SJCRH30 (cell line): ENCODE results near the gene MAP3K9. TPM values are rescaled to one million over a fixed set of nuclear protein-coding genes. Genes with fewer than 3 reads are reported as not detected.

Source experiments
- DNase-seq, 2 experiments: peaks; one replicate each; pipeline ENCODE4 v3.0.0-alpha.2; 2015 to 2020
- H3K27ac ChIP-seq: fragments of 250-450 bp; sonication (Bioruptor Pico); 2 replicates; pipeline ENCODE4 v1.5.1; 2020; ENCODE audit warnings: mild to moderate bottlenecking, moderate library complexity
- H3K27me3 ChIP-seq: fragments of 250-450 bp; sonication (Bioruptor Pico); 2 replicates; pipeline ENCODE4 v1.5.1; 2020; ENCODE audit warnings: mild to moderate bottlenecking, moderate library complexity
- H3K36me3 ChIP-seq: fragments of 250-450 bp; sonication (Bioruptor Pico); 2 replicates; pipeline ENCODE4 v1.5.1; 2020; ENCODE audit warnings: mild to moderate bottlenecking, moderate library complexity
- H3K4me1 ChIP-seq: fragments of 250-450 bp; sonication (Bioruptor Pico); 2 replicates; pipeline ENCODE4 v1.5.1; 2020; ENCODE audit warnings: mild to moderate bottlenecking, moderate library complexity
- H3K4me3 ChIP-seq: fragments of 250-450 bp; sonication (Bioruptor Pico); 2 replicates; pipeline ENCODE4 v1.5.1; 2020; ENCODE audit warnings: mild to moderate bottlenecking, moderate library complexity
- H3K9me3 ChIP-seq: fragments of 250-450 bp; sonication (Bioruptor Pico); replicated peaks from 2 replicates; pipeline ENCODE4 v1.5.1; 2020; ENCODE audit warnings: mild to moderate bottlenecking, moderate library complexity
- total RNA-seq: library from RNA; depleted of rRNA; stranded (reverse); fragments of >200 nt; shearing (Covaris generic); gene quantifications from 2 replicates; pipeline ENCODE4 v1.2.3, GENCODE V29; 2014

MAP3K9 gene
- total RNA-seq, 1 experiment from 2014 or later = 7.3 TPM

- no peak for DNase-seq
- no peaks in the 10 kb centered on the region; the same call in 1 of the 2 replicates for H3K36me3 ChIP-seq
- H3K4me1 ChIP-seq = no peaks in the 10 kb centered on the region
- H3K27ac ChIP-seq = no peak overlapping the region
- no peaks in the 10 kb centered on the region for H3K27me3 ChIP-seq
- no peak overlapping the region for H3K4me3 ChIP-seq
- no peaks in the 10 kb centered on the region for H3K9me3 ChIP-seq
Observed at GRCh38 chr14:70742316-70742715, 67.0 kb downstream of the MAP3K9 start.

- Histone ChIP-seq H3K4me3 (no peak overlapping the region), H3K27me3 (no peaks in the 10 kb centered on the region), H3K27ac (no peak overlapping the region), H3K9me3 (no peaks in the 10 kb centered on the region), H3K4me1 (no peaks in the 10 kb centered on the region), H3K36me3 (no peaks in the 10 kb centered on the region; the same call in 1 of the 2 replicates)
- no peak for DNase-seq
Observed at GRCh38 chr14:70741482-70741881, 67.8 kb downstream of the MAP3K9 start.

GRCh38 chr14:70735043-70735442 lies 74.3 kb downstream of the MAP3K9 start:
- no peaks in the 10 kb centered on the region for H3K27me3 ChIP-seq
- peak; percentile 88 to 90 for DNase-seq
- H3K27ac ChIP-seq = no peak overlapping the region
- H3K4me3 ChIP-seq = no peak overlapping the region
- H3K9me3 ChIP-seq = no peaks in the 10 kb centered on the region
- peaks cover 13% of the 10 kb centered on the region; the same call in 1 of the 2 replicates for H3K36me3 ChIP-seq
- peaks cover 10% of the 10 kb centered on the region for H3K4me1 ChIP-seq

GRCh38 chr14:70731447-70732239 lies 77.7 kb downstream of the MAP3K9 start:
- peaks cover 22% of the 10 kb centered on the region for H3K4me1 ChIP-seq
- no peak for DNase-seq

GRCh38 chr14:70730393-70730792 lies 78.9 kb downstream of the MAP3K9 start:
- Histone ChIP-seq H3K27me3 (no peaks in the 10 kb centered on the region), H3K4me1 (peaks cover 28% of the 10 kb centered on the region), H3K9me3 (no peaks in the 10 kb centered on the region), H3K36me3 (peaks cover 13% of the 10 kb centered on the region; the same call in 1 of the 2 replicates), H3K4me3 (no peak overlapping the region), H3K27ac (no peak overlapping the region)
- DNase-seq = no peak

More at GRCh38 chr14:70731447-70732239, 77.7 kb downstream of the MAP3K9 start:
- no peak overlapping the region for H3K27ac ChIP-seq
- H3K9me3 ChIP-seq = no peaks in the 10 kb centered on the region
- peaks cover 13% of the 10 kb centered on the region; the same call in 1 of the 2 replicates for H3K36me3 ChIP-seq
- no peak overlapping the region for H3K4me3 ChIP-seq
- no peaks in the 10 kb centered on the region for H3K27me3 ChIP-seq

- peak; percentile 38 to 55 for DNase-seq
- Histone ChIP-seq H3K4me1 (peaks cover 19% of the 10 kb centered on the region), H3K27ac (peak overlapping the region; percentile 66), H3K27me3 (no peaks in the 10 kb centered on the region), H3K9me3 (no peaks in the 10 kb centered on the region), H3K4me3 (no peak overlapping the region), H3K36me3 (peaks cover 4% of the 10 kb centered on the region; the same call in 1 of the 2 replicates)
Observed at GRCh38 chr14:70726651-70727375, 82.5 kb downstream of the MAP3K9 start.

GRCh38 chr14:70724944-70725343 lies 84.4 kb downstream of the MAP3K9 start:
- Histone ChIP-seq H3K4me3 (no peak overlapping the region), H3K36me3 (no peaks in the 10 kb centered on the region)

GRCh38 chr14:70724110-70724509 lies 85.2 kb downstream of the MAP3K9 start:
- peaks cover 19% of the 10 kb centered on the region for H3K4me1 ChIP-seq
- no peaks in the 10 kb centered on the region for H3K36me3 ChIP-seq
- no peak for DNase-seq
- H3K27me3 ChIP-seq = no peaks in the 10 kb centered on the region
- H3K9me3 ChIP-seq = no peaks in the 10 kb centered on the region
- H3K27ac ChIP-seq = no peak overlapping the region
- no peak overlapping the region for H3K4me3 ChIP-seq

More at GRCh38 chr14:70724944-70725343, 84.4 kb downstream of the MAP3K9 start:
- DNase-seq = no peak
- Histone ChIP-seq H3K4me1 (peaks cover 19% of the 10 kb centered on the region), H3K27ac (no peak overlapping the region), H3K9me3 (no peaks in the 10 kb centered on the region), H3K27me3 (no peaks in the 10 kb centered on the region)

GRCh38 chr14:70723276-70723675 lies 86.0 kb downstream of the MAP3K9 start:
- Histone ChIP-seq H3K4me1 (peaks cover 19% of the 10 kb centered on the region), H3K36me3 (no peaks in the 10 kb centered on the region), H3K27me3 (no peaks in the 10 kb centered on the region), H3K27ac (no peak overlapping the region), H3K4me3 (no peak overlapping the region), H3K9me3 (no peaks in the 10 kb centered on the region)
- DNase-seq = no peak

GRCh38 chr14:70722418-70722817 lies 86.9 kb downstream of the MAP3K9 start:
- Histone ChIP-seq H3K4me1 (peaks cover 15% of the 10 kb centered on the region), H3K4me3 (no peak overlapping the region), H3K36me3 (no peaks in the 10 kb centered on the region), H3K27ac (no peak overlapping the region), H3K9me3 (no peaks in the 10 kb centered on the region), H3K27me3 (no peaks in the 10 kb centered on the region)
- no peak for DNase-seq

GRCh38 chr14:70721542-70721941 lies 87.8 kb downstream of the MAP3K9 start:
- Histone ChIP-seq H3K4me1 (peaks cover 12% of the 10 kb centered on the region), H3K27me3 (no peaks in the 10 kb centered on the region), H3K4me3 (no peak overlapping the region), H3K27ac (no peak overlapping the region), H3K9me3 (no peaks in the 10 kb centered on the region), H3K36me3 (no peaks in the 10 kb centered on the region)
- no peak for DNase-seq

GRCh38 chr14:70718383-70719118 lies 90.8 kb downstream of the MAP3K9 start:
- Histone ChIP-seq H3K36me3 (no peaks in the 10 kb centered on the region), H3K27me3 (no peaks in the 10 kb centered on the region), H3K9me3 (no peaks in the 10 kb centered on the region), H3K27ac (no peak overlapping the region), H3K4me1 (peaks cover 8% of the 10 kb centered on the region), H3K4me3 (no peak overlapping the region)
- DNase-seq = no peak

GRCh38 chr14:70716958-70717357 lies 92.4 kb downstream of the MAP3K9 start:
- Histone ChIP-seq H3K9me3 (no peaks in the 10 kb centered on the region), H3K27ac (no peak overlapping the region), H3K4me3 (no peak overlapping the region), H3K36me3 (no peaks in the 10 kb centered on the region), H3K4me1 (peaks cover 8% of the 10 kb centered on the region), H3K27me3 (no peaks in the 10 kb centered on the region)
- DNase-seq = peak in 1 of 2 experiments; percentile 23

- H3K36me3 ChIP-seq = no peaks in the 10 kb centered on the region
- peaks cover 8% of the 10 kb centered on the region for H3K4me1 ChIP-seq
- DNase-seq = no peak
- no peak overlapping the region for H3K27ac ChIP-seq
- no peaks in the 10 kb centered on the region for H3K9me3 ChIP-seq
- no peak overlapping the region for H3K4me3 ChIP-seq
- no peaks in the 10 kb centered on the region for H3K27me3 ChIP-seq
Observed at GRCh38 chr14:70716483-70716882, 92.8 kb downstream of the MAP3K9 start.
